GM18907 (cell line): ENCODE measurements around the gene SLIT3.

Experiments
- ATAC-seq: cut with Tn5 transposase; IDR thresholded peaks from one replicate; pipeline ENCODE4 v1.9.1; 2021; ENCODE audit warnings: mild to moderate bottlenecking, moderate library complexity; ENCODE audit not compliant: unreplicated experiment

The SLIT3 gene

DNA sequence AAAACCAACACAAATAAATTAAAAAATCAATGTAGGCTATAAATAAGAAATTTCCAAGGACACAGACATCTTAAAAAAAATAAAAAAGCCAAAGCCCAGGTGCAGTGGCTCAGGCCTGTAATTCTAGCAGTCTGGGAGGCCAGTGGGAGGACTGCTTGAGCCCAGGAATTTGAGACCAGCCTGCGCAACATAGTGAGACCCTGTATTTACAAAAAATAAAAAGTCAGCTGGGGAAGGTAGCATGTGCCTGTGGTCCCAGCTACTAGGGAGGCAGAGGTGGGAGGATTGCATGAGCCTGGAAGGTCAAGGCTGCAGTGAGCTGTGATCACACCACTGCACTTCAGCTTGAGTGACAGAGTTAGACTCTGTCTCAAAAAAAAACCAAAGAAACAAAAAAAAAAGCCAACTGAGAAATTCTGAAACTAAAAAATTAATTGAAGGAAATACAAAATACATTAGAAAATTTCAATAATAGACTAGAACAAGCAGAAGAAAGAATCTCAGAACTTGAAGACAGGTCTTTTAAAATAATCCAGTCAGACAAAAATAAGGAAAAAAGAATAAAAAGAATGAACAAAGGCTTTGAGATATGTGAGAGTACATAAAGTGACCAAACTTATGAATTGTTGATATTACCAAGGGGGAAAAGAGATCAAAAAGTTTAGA lies 572.3 kb downstream of the SLIT3 start:
- no peak for ATAC-seq

DNA sequence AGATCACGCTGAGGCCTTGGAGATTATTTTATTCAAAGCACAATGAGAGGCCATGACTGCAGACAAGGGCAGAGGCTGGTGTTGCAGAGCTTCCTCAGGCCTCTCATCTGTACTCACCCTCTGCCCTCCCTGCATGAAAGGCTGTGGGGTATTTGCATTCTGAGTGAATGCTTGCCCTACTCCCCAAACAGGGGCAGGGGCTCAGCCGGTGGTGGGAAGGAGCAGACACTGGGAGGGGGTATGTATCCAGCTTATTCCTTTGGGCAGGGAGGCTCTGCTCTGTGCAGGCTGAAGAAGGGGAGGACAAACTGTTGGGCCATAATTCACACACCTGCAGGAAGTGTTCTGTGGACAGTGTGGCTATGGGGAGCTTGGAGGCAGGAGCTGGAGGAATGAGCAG lies 573.4 kb downstream of the SLIT3 start:
- no peak for ATAC-seq

DNA sequence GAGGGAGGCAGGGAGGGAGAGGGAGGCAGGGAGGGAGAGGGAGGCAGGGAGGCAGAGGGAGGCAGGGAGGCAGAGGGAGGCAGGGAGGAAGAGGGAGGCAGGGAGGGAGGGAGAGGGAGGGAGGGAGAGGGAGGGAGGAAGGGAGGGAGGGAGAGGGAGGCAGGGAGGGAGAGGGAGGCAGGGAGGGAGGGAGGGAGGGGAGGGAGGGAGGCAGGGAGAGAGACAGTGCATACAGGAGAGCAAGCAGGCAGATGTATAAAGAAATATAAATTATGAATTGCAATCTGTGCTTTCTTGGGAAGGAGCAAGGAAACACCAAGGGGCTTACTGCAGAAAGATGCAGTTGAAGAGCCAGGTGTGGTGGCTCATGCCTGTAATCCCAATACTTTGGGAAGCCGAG lies 574.6 kb downstream of the SLIT3 start:
- no peak for ATAC-seq

DNA sequence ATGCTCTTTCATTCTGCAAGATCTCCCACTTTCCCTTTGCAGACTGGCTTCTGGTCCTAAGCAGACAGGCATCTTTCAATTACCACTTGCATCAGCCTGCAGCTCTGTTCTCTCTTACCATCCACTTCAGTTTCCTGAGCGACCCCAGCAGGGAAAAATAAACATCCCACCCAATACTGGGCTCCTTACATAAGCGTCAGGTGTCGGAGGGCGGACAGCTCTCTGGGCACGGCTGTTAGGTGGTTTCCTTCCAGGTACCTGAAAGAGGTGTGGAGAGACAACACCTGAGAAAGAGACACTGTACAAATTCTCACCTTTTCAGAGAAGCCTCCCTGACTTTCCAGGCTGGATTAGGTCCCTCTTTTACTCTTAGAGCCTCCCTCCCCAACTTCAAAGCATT lies 576.7 kb downstream of the SLIT3 start:
- no peak for ATAC-seq

DNA sequence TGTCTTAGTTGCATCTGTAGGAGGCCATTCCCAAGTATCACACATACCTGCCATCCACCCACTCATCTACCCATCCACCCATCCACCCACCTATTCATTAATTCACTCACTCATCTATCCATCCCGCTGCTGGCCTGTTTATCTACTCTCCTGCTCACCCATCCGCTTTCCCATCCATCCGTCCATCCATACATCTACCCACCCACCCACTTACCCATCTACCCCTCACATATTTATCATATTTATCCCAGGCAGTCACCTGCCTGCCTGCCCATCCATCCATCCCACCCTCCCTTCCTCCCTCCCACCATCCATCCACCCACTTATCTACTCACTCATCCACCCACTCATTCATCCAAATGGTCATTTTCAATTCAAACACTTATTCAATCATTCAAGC lies 577.9 kb downstream of the SLIT3 start:
- ATAC-seq, result no peak

DNA sequence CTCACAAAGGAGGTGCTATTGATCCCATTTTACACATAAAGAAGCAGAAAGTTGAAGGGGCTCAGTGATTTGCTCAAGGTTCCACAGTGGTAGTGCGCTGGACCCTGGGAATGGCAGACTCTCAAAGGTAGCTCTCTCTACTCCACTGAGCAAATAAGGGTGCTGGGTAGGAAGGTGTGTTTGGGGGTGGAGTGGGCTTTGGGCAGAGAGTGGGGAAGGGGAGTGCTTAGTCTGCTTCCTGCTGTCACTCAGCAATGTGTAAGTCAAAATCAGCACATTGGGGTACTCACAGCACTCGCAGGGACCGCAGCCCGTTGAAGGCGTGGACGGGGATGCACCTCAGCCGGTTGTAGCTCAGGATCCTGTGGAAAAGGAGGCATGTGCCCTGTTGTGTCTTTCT lies 579.0 kb downstream of the SLIT3 start:
- no peak for ATAC-seq

DNA sequence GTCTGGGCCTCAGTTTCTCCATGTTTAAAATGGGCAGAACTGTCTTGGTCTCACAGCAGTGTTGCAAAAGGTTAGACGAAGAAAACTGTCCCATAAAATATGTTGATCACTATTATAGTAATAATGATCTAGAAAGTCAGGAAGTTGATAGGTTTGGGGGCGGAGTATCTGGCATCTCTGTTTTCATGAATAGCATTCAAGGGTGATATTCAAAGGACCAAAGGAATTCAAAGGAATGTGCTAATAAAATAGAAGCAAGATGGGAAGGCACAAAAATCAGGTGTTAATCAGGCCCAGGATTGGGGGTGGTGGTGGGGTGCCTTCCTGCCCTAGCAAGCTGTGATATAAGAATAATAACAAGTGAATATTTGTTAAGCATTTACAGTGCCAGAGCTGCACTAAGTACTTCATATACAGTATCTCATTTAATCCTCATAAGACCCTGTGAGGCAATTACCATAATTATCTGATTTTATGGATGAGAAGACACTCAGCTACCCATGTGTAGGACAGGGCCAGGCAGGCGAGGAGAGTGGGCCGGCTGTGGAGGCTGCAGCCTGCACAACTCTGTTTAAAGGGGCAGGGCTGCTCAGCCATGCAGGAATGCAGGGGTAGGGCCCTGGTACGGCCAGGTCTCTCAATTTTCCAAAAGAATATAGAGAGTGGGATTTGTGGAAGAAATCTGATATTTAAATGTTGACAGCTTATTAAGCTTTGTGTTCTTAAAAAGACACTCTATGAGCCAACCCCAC lies 579.8 kb downstream of the SLIT3 start:
- no peak for ATAC-seq

DNA sequence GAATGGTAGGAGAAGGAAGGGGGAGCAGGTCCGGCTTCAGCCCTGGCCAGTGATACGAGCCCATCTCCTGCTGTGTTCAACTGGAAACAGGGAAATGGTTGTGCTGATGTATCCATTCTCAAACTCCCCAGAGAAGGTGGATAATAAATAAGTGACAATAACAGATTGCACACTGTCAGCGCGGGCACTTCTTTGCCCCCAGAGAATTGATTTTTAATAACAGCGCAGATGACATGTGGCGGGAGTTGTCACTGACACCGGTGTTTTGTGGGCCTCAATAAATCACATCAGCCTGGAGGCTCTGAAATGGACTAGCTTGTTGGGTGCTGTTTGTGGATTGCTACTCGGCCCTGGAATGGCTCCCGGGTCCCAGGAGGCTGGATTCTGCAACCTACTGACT lies 580.4 kb downstream of the SLIT3 start:
- no peak for ATAC-seq

DNA sequence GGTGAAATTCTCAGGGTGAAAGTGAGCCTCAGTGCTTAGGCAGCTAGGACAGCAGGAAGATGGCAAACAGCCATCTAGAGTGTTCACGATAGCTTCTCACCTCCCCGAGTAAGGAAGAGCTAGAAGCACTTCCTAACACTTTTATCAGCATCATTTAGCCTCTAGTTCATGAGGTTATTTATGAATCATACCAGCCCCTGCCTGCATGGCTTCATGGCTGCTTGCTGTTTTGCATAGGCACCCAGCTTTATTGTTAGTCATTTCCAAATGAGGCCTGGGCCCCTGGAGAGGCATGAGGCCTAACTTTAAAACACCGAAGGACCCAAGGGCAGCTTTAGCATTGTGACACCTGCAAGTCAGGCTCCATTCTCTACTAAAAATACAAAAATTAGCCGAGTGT lies 586.9 kb downstream of the SLIT3 start:
- no peak for ATAC-seq

DNA sequence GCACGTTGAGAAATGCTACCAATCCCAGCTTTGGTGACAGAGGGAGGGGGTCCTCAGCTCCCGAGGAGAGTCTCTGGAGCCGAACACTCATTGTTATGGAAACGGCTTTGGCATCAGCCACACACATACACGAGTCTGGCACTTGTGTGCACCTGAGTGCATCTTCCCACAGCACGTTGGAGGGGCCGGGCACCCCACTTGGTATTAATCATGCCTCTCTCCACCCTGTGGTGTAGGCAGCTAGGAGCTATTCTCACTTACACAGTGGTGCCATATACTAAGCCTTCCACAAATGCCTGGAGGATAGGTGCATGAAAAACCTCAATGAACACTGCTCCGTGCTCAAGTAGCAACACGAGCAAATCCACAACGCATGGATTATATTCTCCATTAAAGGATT lies 587.9 kb downstream of the SLIT3 start:
- no peak for ATAC-seq

DNA sequence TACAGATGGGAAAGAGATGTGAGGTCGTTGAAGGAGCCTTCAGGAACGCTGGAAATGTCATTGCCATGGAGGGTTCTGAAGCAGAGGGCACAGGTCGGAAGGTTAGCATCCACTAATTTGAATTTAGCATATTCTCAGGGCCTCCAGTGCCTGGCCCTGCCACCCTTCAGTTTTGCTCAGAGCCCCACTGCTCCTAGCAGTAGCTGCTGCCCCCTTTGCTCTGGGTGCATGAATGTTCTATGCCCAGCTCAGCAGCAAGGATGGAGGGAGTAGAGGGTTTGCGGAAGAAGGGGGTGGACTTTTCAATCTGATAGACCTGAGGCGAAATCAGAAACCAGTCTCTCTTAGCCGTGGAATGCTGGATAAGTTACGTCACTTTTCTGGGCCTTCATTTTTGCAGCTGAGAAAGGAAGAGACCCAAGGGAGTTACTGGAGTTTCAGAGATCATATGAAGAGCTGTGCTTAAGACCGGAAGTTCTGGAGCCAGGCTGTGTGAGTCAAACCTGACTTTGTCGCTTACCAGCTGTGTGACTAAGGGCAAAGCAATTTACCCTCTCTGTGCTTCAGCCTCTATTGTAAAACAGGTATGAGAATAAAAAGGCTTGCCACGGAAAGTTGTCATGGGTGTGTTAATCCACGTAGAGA lies 588.5 kb downstream of the SLIT3 start:
- no peak for ATAC-seq

DNA sequence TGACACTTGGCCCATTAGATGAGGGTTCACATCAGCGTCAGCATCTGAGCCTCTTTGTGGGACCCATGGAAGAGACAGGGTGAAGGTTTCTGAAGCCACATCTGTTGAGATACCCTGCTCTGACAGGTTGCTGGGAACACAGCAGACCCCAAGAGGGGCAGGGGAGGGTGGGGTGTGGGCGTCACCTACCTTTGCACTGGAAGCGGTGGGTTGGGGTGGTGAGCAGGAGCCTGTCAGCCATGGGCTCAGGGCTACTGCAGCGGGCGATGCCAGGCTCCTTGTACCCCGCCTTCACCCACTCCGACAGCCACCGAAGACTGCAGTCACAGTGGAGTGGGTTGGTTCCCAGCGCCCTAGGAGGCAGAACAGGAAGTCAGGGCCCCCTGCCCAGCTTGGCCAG lies 590.2 kb downstream of the SLIT3 start:
- no peak for ATAC-seq

DNA sequence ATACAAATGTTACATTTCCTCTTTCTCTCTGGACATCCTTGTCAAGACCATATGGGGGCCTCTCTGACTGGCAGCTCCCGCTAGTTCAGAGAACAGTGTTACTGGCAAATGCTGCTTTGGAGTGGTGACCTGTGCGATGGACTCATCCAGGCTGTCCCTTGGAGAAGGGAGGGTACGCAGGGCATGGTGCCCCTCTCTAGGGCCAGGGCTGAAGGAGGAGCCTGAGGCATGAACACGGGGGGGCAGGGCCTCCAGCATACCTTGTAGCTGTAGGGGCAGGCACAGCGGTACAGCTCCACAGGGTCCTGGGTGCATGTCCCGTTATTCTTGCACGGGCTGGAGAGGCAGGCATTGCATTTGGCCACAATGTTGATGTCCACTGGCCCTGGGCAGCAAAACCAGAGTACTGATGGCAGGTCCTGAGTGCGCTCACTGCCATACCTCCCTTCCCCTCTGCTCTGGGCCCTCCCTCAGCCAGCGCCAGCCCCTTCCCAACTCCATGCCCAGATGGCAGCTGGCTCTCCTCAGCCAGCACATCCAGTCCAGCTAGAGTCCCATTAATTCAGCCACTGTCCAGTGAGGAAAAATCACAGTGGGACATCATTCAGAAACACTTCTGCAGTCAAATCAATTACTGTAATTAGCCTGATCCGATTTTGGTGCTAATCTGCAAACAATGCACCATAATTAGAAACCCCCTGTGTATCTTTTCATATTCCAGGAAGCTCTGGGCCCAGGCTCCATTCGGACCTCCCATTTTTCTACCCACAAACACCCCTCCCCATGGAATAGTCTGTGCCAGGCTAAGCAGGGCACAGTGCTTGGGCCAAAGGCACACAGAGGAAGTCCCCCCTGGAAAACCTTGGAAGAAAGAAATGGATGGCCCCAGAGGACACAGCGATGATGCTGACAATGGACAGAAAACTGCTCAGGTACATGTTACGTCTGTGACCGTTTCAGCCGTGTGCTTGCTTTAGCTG lies 592.9 kb downstream of the SLIT3 start:
- no peak for ATAC-seq

DNA sequence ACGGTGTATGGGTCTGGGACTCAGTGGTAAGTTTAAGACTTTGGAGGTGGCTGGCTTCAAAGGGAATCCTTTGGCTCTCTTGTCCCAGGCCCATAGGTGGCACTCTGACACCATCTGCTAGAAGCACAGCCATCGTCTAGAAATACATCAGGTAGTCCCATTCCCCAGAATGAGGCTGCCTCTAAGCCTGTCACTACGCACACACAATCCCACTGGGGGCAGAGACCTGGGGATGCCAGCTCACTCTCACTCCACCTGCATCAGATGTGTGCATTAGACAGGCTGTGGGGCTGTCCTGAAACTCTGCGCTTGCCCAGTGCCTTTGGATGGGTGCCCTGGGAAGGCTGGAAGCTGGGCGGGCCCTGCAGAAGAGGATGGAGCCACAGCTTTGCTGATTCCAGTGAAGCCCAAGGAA lies 594.3 kb downstream of the SLIT3 start:
- ATAC-seq, result no peak

DNA sequence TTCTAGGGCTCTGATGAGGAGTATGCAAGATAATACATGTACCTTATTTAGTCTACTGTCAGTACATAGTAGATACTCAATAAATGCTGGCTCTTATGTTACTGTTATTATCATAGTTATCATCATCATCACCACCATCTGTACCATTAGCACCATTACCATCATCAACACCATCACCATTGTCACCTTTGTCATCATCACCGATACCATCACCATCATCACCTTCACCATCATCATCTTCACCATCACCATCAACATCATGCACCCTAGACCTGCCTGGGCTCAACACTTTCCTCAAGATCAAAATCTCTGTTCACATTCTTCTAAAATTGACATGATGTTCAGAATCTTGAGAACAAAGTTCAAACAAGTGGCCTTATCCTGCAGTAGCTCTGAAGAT lies 595.6 kb downstream of the SLIT3 start:
- ATAC-seq, result no peak

DNA sequence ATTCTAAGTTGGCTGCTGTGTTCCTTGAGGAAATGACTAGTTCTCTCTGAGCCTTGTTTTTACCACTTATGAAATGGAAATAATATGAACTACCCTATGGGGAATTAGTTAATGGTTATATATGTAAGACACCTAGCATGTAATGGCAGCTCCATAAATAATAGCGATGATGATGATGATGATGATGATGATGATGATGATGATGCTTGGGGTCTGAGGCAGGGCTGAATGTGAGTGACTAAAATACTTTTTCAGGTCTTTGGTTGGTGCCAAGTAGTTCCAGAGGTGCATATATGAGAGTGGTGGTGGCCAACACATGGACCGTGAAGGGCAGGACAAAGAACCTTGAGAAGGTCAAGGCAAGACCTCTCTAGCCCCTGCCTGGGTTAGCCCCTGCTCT lies 598.4 kb downstream of the SLIT3 start:
- no peak for ATAC-seq

DNA sequence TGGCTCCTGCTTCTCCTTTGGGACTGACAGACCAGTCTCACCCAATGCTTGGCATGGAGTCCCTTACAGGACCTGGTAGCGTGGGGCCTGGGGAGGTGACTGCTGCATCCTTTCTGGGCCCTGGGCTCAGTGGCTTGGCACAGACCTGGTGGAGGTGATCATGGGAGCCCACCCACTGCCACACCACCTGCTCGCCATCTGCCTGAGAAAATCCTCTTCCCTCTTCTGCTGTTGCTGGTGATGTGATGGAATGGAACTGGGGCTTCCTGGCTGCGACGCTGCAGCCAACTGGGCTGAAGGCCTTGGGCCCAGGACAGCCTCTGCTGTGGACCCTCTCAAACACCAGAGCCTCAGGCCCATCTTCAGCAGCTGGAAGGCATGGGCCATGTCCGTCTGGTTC lies 599.3 kb downstream of the SLIT3 start:
- no peak for ATAC-seq

DNA sequence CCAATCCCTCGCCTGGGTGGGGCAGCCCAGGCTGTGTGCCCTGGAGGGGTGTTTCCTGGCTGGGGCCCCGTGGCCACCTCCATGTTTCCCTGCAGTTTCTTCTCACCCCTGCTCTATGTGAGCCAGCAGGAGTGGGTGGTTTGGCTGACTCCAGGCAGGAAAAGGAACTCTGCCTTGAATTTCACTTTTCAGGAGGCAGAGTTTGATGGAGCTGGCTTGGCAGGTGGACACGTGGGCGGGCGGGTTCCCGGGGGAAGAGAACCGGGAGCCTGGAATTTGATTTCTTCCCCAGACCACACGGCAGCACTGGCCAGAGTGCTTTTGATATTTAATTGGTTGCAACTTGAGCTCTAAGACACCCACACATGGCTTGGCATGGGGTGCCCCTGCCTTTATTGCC lies 601.9 kb downstream of the SLIT3 start:
- ATAC-seq, result no peak

DNA sequence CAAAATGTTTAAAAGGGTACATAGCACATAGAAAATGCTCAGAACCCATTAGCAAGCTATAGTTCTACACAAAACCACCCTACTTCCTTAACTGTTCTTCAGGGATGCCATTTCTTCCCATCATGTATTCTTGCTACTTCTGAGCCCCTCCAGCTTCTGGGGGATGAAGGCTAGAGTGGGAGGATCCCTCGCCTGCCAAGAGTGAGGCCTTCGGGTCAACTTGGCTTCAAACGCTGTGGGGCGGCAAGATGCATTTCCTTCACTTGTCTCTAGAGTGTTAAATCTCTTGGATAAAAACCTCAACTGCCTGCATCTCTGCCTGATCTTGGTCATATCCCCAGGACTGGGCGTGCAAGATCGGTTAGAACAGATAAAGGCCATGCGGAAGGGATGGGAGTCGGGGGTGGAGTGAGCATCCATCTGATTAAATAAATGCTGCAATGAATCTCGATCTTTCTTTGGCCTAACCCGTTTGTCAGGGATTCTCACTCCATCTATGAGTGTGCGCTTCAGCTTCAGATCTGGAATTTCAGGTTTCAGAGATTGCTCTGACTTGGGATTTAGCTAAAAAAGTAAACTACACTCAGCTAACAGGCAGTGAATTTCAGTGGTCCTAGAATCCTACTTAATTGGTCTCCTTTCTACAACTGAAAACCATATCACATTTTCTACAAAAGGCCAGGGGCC lies 603.8 kb downstream of the SLIT3 start:
- ATAC-seq, result no peak

DNA sequence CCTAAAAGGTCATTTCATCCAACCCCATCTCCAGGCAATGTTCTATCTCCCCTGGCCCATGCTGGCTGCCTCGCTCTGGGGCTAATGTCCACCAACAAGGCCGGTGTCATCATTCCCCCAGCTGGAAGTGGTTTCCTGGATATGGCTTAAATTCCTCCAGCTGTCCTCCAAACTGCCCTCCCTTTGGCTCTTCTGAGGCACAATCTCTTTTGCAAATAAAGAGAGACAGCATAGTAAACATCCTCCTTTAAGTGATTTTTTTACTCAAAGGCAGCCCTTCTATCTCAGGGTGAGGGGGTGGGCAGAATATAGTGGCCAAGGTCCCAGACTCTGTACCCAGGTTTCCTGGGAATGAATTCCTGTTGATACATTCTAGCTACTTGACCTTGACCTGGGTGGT lies 604.3 kb downstream of the SLIT3 start:
- ATAC-seq, result no peak
